Testis (tissue), 3 donors: ENCODE results near the gene PPP2R1A. TPM values are rescaled to one million over a fixed set of nuclear protein-coding genes. Genes with fewer than 3 reads are reported as not detected.

ENCODE experiments used
- DNase-seq: peaks from one replicate; pipeline ENCODE4 v3.0.0-alpha.2; 2019
- H3K27ac ChIP-seq, 2 donors: fragments of 200-600 bp; sonication (generic); one replicate each; pipeline ENCODE4 v1.5.1; 2019
- H3K27me3 ChIP-seq: fragments of 200-600 bp; sonication (generic); one replicate; pipeline ENCODE4 v1.5.1; 2019
- H3K36me3 ChIP-seq: fragments of 200-600 bp; sonication (generic); one replicate; pipeline ENCODE4 v1.5.1; 2017; ENCODE audit warnings: low read depth; ENCODE audit errors: missing control alignments
- H3K4me1 ChIP-seq: fragments of 200-600 bp; sonication (generic); one replicate; pipeline ENCODE4 v1.5.1; 2019
- H3K4me3 ChIP-seq, 2 donors: fragments of 200-600 bp; sonication (generic); one replicate each; pipeline ENCODE4 v1.5.1; 2017 to 2019
- H3K9me3 ChIP-seq: fragments of 200-600 bp; sonication (generic); one replicate; pipeline ENCODE4 v1.5.1; 2017
- POLR2A ChIP-seq: fragments of 450-650 bp; IDR thresholded peaks from one replicate; pipeline ENCODE4 v1.6.1; 2017; ENCODE audit warnings: antibody characterized with exemption, mild to moderate bottlenecking, moderate library complexity
- WGBS, 2 donors: methylation state at CpG; one replicate each; pipeline ENCODE4 v1.1.5; 2018; 5-methylcytosine and 5-hydroxymethylcytosine counted together
- intact Hi-C: fragments of 100-400 bp; cut with DNase I; formaldehyde crosslinking; loops from one replicate; pipeline ENCODE4 v1.15.1; 2023; ENCODE audit warnings: low total_unique reads
- polyA plus RNA-seq: library from polyadenylated mRNA; stranded (reverse); fragments of 350-450 nt; fragmentation: Illumina TruSeq; extraction: RNeasy Lipid Tissue Mini Kit (QIAGEN cat#74804); gene quantifications from one replicate; pipeline ENCODE4 v1.2.3, GENCODE V29; 2014; ENCODE audit warnings: low read depth, low replicate concordance; ENCODE audit not compliant: insufficient read depth
- total RNA-seq, 2 donors: library from RNA; depleted of rRNA; stranded (reverse); fragments of >200 nt; gene quantifications; one replicate each; pipeline ENCODE4 v1.2.3, GENCODE V29; 2016
- TF ChIP-seq, protein P1 (sequence below), 3 experiments: fragments of 450-650 bp in 2 of 3; fragments of 200-600 bp in 1 of 3; sonication (generic) in 1 of 3; IDR thresholded peaks; one replicate each; pipeline ENCODE4 v1.5.1; 2016 to 2019; ENCODE audit warnings: antibody characterized with exemption in 3 of 3, mild to moderate bottlenecking in 2 of 3, moderate library complexity in 1 of 3

The PPP2R1A gene
- total and polyA plus RNA-seq, 3 donors from 2014 or later = 181 to 289 (median 262) TPM

DNA sequence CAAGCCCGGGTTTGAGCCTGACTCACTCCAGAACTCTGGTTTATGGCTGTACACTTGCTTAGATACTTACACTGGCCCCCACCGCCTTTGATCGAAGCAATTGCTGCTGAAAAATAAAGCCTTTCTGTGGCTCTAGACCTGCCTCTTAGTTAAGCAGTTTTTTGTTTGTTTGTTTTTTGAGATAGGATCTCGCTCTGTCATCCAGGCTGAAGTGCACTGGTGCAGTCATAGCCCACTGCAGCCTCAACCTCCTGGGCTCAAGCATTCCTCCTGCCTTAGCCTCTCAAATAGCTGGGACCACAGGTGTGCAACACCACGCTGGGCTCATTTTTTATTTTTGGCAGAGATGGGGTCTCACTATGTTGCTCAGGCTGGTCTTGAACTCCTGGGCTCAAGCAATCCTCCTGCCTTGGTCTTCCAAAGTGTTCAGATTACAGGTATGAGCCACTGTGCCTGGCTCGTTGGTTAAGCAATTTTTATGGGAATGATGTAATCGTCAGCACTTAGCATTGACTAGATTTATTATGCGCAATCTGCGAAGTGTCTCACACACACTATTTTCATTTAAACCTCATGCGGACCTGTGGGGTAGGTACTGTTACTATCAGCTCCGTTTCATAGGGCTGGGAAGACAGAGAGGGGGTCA is 22.2 kb downstream of the PPP2R1A start:
- H3K36me3 ChIP-seq = no peaks in the 10 kb centered on the region
- TF ChIP-seq, protein P1, sequence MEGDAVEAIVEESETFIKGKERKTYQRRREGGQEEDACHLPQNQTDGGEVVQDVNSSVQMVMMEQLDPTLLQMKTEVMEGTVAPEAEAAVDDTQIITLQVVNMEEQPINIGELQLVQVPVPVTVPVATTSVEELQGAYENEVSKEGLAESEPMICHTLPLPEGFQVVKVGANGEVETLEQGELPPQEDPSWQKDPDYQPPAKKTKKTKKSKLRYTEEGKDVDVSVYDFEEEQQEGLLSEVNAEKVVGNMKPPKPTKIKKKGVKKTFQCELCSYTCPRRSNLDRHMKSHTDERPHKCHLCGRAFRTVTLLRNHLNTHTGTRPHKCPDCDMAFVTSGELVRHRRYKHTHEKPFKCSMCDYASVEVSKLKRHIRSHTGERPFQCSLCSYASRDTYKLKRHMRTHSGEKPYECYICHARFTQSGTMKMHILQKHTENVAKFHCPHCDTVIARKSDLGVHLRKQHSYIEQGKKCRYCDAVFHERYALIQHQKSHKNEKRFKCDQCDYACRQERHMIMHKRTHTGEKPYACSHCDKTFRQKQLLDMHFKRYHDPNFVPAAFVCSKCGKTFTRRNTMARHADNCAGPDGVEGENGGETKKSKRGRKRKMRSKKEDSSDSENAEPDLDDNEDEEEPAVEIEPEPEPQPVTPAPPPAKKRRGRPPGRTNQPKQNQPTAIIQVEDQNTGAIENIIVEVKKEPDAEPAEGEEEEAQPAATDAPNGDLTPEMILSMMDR (IDR thresholded peaks at IDR 0.05) = no peak
- TF ChIP-seq POLR2A = no peak
- H3K4me1 ChIP-seq = no peaks in the 10 kb centered on the region
- no peak for DNase-seq
- intact Hi-C loops = no loop called here
- 88 to 95% methylated on average over 11 of the region's 11 CpGs for WGBS, 2 donors
- H3K27ac ChIP-seq = no peak overlapping the region
- H3K9me3 ChIP-seq = no peaks in the 10 kb centered on the region
- H3K4me3 ChIP-seq = no peak overlapping the region
- H3K27me3 ChIP-seq = no peaks in the 10 kb centered on the region

DNA sequence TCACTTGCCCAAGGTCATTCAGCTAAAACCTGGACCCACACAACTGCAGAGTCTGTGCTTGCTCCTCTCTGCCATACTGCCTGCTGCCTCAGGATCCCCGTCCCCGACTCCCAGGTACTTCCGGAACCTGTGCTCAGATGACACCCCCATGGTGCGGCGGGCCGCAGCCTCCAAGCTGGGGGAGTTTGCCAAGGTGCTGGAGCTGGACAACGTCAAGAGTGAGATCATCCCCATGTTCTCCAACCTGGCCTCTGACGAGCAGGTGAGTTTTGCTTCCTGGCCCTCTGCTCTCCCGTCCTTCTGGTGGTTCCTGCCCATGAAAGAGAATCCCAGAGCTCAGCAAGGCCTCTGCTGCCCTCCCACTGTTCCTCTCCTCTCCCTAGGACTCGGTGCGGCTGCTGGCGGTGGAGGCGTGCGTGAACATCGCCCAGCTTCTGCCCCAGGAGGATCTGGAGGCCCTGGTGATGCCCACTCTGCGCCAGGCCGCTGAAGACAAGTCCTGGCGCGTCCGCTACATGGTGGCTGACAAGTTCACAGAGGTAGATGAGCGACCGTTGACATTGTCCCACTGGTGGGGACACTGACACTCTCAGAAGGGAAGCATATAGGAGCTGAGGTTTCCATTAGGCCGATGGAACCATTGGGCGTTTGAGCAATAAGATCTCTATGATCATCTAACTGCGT is 22.9 kb downstream of the PPP2R1A start:
- intact Hi-C loops = no loop called here
- no peak overlapping the region for H3K27ac ChIP-seq
- DNase-seq = no peak
- no peak overlapping the region for H3K4me3 ChIP-seq
- H3K27me3 ChIP-seq = no peaks in the 10 kb centered on the region
- 92 to 96% methylated on average over 25 of the region's 25 CpGs for WGBS, 2 donors
- H3K9me3 ChIP-seq = no peaks in the 10 kb centered on the region
- TF ChIP-seq, protein P1 (IDR thresholded peaks at IDR 0.05) = no peak
- TF ChIP-seq POLR2A = no peak
- H3K36me3 ChIP-seq = no peaks in the 10 kb centered on the region
- H3K4me1 ChIP-seq = no peaks in the 10 kb centered on the region

DNA sequence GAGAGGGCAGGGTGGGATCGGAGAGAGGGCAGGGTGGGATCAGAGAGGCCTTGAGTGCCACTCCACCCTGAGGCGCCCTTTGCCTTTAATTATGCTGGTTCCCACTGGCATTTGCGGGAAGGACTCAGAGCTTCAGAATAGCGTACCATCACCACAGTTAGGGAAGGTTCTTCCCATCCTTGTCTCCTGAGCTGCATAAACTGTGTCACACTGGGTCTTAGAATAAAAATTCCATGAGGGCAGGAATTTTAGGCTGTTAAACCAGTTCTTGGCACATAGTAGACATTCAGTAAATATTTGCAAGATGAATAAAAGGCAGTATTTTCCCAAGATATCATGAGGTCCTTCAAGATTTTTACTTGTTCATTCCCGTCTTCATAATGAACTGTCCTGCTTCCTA is 24.4 kb downstream of the PPP2R1A start:
- H3K36me3 ChIP-seq = no peaks in the 10 kb centered on the region
- 92 to 95% methylated on average over 5 of the region's 5 CpGs for WGBS, 2 donors

DNA sequence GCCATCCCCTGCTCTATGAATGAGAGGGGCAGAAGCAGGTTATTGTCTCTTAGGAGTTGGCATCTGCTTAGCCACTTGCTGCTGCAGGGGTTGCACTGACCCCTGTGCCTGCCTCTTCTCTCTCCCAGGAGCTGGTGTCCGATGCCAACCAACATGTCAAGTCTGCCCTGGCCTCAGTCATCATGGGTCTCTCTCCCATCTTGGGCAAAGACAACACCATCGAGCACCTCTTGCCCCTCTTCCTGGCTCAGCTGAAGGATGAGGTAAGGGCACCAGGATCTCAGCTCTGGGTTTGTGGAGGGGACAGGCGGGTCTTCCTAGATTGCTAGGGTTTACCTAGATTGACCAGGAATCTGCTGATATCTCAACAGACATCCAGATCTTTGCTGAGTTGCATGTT is 26.5 kb downstream of the PPP2R1A start:
- no peak overlapping the region for H3K4me3 ChIP-seq
- TF ChIP-seq, protein P1 (IDR thresholded peaks at IDR 0.05) = no peak
- H3K36me3 ChIP-seq = no peaks in the 10 kb centered on the region
- WGBS, 2 donors = 94 to 100% methylated on average over 3 of the region's 3 CpGs
- H3K4me1 ChIP-seq = no peaks in the 10 kb centered on the region
- H3K9me3 ChIP-seq = no peaks in the 10 kb centered on the region
- no peak for DNase-seq
- no peak overlapping the region for H3K27ac ChIP-seq
- no peaks in the 10 kb centered on the region for H3K27me3 ChIP-seq
- intact Hi-C loops = no loop called here

More for the DNA sequence above, 24.4 kb downstream of the PPP2R1A start:
- H3K4me3 ChIP-seq = no peak overlapping the region
- H3K27me3 ChIP-seq = no peaks in the 10 kb centered on the region
- no peak for DNase-seq
- H3K27ac ChIP-seq = no peak overlapping the region
- H3K9me3 ChIP-seq = no peaks in the 10 kb centered on the region
- intact Hi-C loops = no loop called here
- TF ChIP-seq POLR2A = no peak
- TF ChIP-seq, protein P1 (IDR thresholded peaks at IDR 0.05) = no peak
- no peaks in the 10 kb centered on the region for H3K4me1 ChIP-seq

DNA sequence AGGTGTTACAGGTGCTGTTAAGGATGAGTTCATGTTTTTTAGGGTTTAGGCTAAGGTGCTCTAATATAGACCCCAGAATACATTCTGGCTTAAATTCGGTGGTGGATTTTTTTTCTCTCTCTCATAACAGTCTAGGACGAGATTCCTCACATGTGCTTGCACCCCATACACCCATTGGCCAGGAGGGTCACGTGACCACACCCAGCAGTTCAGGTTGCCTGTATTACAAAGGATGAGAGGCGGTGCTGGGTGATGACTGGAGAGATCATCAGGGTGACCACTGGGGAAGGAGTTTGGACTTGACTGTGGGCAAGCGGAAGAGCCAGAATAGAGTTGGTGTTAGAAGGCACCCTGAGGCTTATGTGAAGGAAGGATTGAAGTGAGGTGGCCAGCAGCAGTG is 27.7 kb downstream of the PPP2R1A start:
- no peaks in the 10 kb centered on the region for H3K4me1 ChIP-seq
- WGBS, 2 donors = 84 to 88% methylated on average over 5 of the region's 5 CpGs
- H3K4me3 ChIP-seq = no peak overlapping the region
- TF ChIP-seq, protein P1 (IDR thresholded peaks at IDR 0.05) = no peak
- no peak for TF ChIP-seq POLR2A
- no peak for DNase-seq
- intact Hi-C loops = no loop called here
- H3K9me3 ChIP-seq = no peaks in the 10 kb centered on the region
- no peaks in the 10 kb centered on the region for H3K36me3 ChIP-seq
- H3K27ac ChIP-seq = no peak overlapping the region
- no peaks in the 10 kb centered on the region for H3K27me3 ChIP-seq
